Measurements from ENCODE around the gene HSD17B2. TPM values are rescaled to one million over a fixed set of nuclear protein-coding genes. Genes with fewer than 3 reads are reported as not detected.

Gene HSD17B2
- total RNA-seq, 1 experiment from 2014 or later = 0.55 TPM

DNA sequence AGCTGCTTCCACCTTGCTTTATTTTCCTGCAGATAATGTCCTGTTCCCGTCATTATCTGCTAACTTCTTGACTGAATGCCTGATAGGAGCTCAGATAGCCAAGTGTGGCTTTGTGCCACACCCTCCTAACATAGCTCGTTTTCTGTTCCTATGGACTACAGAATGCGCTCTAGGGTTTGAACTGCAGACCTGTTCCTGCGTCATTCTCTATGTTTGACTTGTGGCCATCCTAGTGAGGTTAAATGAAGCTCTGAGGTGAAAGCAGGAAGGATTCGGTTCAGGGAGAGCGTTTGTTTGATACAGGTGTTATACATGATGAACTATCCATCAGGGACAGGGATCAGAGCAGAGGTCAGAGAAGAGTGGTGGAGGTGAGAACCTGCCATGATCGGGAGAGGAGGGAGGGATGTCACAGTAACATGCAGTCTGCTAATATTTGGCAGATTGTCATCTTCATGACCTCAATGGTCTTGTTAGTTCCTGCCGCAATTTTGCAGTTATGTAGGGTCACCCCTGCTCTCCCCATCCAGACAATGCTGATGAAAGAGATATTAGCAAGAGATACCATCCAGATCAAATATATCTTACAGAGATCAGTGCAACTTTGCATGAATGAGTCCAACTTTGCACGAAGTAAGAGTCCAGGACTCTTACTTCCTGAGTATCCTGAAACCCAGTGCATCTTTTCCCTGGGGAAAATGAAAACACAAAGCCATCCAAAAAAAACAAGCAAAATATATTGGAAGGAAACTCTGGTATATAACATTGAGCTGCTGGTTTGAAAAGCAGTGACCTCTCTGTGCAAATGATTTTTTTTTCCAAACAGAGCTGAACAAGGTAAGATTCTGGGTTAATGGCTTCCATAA lies 102.1 kb downstream of the HSD17B2 start:
- peaks cover 31% of the 10 kb centered on the region for H3K36me3 Mint-ChIP-seq
- CTCF ChIA-PET = no interaction called here
- H3K27me3 Mint-ChIP-seq (ENCODE audit: low read depth) = no peaks in the 10 kb centered on the region
- no peak overlapping the region for H3K27ac Mint-ChIP-seq
- peaks cover 9% of the 10 kb centered on the region for H3K9me3 Mint-ChIP-seq
- peaks cover 21% of the 10 kb centered on the region for H3K4me1 Mint-ChIP-seq
- TF ChIP-seq, protein P1, sequence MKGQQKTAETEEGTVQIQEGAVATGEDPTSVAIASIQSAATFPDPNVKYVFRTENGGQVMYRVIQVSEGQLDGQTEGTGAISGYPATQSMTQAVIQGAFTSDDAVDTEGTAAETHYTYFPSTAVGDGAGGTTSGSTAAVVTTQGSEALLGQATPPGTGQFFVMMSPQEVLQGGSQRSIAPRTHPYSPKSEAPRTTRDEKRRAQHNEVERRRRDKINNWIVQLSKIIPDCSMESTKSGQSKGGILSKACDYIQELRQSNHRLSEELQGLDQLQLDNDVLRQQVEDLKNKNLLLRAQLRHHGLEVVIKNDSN (CRISPR knock-in tag; IDR thresholded peaks at IDR 0.05) = no peak
- TF ChIP-seq, protein P2, sequence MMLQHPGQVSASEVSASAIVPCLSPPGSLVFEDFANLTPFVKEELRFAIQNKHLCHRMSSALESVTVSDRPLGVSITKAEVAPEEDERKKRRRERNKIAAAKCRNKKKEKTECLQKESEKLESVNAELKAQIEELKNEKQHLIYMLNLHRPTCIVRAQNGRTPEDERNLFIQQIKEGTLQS (CRISPR knock-in tag; conservative IDR thresholded peaks at IDR 0.05) = no peak
- TF ChIP-seq TP53 (CRISPR knock-in tag; IDR thresholded peaks at IDR 0.05) (no peak), SOX15 (CRISPR knock-in tag; IDR thresholded peaks at IDR 0.05) (no peak), RELA (CRISPR knock-in tag; IDR thresholded peaks at IDR 0.05; ENCODE audit: borderline replicate concordance) (no peak), NR1H2 (CRISPR knock-in tag; IDR thresholded peaks at IDR 0.05) (no peak), ATF1 (CRISPR knock-in tag; IDR thresholded peaks at IDR 0.05) (no peak), ZNF138 (CRISPR knock-in tag; conservative IDR thresholded peaks at IDR 0.05) (no peak), EMX1 (CRISPR knock-in tag; IDR thresholded peaks at IDR 0.05) (no peak), CREM (CRISPR knock-in tag; IDR thresholded peaks at IDR 0.05) (no peak), RORB (CRISPR knock-in tag; IDR thresholded peaks at IDR 0.05) (no peak), MXD4 (CRISPR knock-in tag; IDR thresholded peaks at IDR 0.05; ENCODE audit: borderline replicate concordance) (no peak)
- TF ChIP-seq, protein P3, sequence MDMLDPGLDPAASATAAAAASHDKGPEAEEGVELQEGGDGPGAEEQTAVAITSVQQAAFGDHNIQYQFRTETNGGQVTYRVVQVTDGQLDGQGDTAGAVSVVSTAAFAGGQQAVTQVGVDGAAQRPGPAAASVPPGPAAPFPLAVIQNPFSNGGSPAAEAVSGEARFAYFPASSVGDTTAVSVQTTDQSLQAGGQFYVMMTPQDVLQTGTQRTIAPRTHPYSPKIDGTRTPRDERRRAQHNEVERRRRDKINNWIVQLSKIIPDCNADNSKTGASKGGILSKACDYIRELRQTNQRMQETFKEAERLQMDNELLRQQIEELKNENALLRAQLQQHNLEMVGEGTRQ (CRISPR knock-in tag; IDR thresholded peaks at IDR 0.05) = no peak
- TF ChIP-seq, protein P4, sequence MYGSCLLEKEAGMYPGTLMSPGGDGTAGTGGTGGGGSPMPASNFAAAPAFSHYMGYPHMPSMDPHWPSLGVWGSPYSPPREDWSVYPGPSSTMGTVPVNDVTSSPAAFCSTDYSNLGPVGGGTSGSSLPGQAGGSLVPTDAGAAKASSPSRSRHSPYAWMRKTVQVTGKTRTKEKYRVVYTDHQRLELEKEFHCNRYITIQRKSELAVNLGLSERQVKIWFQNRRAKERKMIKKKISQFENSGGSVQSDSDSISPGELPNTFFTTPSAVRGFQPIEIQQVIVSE (CRISPR knock-in tag; IDR thresholded peaks at IDR 0.05; ENCODE audit: borderline replicate concordance) = no peak
- TF ChIP-seq, protein P5, sequence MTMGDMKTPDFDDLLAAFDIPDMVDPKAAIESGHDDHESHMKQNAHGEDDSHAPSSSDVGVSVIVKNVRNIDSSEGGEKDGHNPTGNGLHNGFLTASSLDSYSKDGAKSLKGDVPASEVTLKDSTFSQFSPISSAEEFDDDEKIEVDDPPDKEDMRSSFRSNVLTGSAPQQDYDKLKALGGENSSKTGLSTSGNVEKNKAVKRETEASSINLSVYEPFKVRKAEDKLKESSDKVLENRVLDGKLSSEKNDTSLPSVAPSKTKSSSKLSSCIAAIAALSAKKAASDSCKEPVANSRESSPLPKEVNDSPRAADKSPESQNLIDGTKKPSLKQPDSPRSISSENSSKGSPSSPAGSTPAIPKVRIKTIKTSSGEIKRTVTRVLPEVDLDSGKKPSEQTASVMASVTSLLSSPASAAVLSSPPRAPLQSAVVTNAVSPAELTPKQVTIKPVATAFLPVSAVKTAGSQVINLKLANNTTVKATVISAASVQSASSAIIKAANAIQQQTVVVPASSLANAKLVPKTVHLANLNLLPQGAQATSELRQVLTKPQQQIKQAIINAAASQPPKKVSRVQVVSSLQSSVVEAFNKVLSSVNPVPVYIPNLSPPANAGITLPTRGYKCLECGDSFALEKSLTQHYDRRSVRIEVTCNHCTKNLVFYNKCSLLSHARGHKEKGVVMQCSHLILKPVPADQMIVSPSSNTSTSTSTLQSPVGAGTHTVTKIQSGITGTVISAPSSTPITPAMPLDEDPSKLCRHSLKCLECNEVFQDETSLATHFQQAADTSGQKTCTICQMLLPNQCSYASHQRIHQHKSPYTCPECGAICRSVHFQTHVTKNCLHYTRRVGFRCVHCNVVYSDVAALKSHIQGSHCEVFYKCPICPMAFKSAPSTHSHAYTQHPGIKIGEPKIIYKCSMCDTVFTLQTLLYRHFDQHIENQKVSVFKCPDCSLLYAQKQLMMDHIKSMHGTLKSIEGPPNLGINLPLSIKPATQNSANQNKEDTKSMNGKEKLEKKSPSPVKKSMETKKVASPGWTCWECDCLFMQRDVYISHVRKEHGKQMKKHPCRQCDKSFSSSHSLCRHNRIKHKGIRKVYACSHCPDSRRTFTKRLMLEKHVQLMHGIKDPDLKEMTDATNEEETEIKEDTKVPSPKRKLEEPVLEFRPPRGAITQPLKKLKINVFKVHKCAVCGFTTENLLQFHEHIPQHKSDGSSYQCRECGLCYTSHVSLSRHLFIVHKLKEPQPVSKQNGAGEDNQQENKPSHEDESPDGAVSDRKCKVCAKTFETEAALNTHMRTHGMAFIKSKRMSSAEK (CRISPR knock-in tag; IDR thresholded peaks at IDR 0.05; ENCODE audit: borderline replicate concordance) = no peak
- TF ChIP-seq, protein P6, sequence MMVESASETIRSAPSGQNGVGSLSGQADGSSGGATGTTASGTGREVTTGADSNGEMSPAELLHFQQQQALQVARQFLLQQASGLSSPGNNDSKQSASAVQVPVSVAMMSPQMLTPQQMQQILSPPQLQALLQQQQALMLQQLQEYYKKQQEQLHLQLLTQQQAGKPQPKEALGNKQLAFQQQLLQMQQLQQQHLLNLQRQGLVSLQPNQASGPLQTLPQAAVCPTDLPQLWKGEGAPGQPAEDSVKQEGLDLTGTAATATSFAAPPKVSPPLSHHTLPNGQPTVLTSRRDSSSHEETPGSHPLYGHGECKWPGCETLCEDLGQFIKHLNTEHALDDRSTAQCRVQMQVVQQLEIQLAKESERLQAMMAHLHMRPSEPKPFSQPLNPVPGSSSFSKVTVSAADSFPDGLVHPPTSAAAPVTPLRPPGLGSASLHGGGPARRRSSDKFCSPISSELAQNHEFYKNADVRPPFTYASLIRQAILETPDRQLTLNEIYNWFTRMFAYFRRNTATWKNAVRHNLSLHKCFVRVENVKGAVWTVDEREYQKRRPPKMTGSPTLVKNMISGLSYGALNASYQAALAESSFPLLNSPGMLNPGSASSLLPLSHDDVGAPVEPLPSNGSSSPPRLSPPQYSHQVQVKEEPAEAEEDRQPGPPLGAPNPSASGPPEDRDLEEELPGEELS (CRISPR knock-in tag; IDR thresholded peaks at IDR 0.05) = no peak
- TF ChIP-seq, protein P7, sequence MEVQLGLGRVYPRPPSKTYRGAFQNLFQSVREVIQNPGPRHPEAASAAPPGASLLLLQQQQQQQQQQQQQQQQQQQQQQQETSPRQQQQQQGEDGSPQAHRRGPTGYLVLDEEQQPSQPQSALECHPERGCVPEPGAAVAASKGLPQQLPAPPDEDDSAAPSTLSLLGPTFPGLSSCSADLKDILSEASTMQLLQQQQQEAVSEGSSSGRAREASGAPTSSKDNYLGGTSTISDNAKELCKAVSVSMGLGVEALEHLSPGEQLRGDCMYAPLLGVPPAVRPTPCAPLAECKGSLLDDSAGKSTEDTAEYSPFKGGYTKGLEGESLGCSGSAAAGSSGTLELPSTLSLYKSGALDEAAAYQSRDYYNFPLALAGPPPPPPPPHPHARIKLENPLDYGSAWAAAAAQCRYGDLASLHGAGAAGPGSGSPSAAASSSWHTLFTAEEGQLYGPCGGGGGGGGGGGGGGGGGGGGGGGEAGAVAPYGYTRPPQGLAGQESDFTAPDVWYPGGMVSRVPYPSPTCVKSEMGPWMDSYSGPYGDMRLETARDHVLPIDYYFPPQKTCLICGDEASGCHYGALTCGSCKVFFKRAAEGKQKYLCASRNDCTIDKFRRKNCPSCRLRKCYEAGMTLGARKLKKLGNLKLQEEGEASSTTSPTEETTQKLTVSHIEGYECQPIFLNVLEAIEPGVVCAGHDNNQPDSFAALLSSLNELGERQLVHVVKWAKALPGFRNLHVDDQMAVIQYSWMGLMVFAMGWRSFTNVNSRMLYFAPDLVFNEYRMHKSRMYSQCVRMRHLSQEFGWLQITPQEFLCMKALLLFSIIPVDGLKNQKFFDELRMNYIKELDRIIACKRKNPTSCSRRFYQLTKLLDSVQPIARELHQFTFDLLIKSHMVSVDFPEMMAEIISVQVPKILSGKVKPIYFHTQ (CRISPR knock-in tag; IDR thresholded peaks at IDR 0.05) = no peak
- TF ChIP-seq, protein P8, sequence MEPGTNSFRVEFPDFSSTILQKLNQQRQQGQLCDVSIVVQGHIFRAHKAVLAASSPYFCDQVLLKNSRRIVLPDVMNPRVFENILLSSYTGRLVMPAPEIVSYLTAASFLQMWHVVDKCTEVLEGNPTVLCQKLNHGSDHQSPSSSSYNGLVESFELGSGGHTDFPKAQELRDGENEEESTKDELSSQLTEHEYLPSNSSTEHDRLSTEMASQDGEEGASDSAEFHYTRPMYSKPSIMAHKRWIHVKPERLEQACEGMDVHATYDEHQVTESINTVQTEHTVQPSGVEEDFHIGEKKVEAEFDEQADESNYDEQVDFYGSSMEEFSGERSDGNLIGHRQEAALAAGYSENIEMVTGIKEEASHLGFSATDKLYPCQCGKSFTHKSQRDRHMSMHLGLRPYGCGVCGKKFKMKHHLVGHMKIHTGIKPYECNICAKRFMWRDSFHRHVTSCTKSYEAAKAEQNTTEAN (CRISPR knock-in tag; IDR thresholded peaks at IDR 0.05) = no peak
- TF ChIP-seq, protein P9, sequence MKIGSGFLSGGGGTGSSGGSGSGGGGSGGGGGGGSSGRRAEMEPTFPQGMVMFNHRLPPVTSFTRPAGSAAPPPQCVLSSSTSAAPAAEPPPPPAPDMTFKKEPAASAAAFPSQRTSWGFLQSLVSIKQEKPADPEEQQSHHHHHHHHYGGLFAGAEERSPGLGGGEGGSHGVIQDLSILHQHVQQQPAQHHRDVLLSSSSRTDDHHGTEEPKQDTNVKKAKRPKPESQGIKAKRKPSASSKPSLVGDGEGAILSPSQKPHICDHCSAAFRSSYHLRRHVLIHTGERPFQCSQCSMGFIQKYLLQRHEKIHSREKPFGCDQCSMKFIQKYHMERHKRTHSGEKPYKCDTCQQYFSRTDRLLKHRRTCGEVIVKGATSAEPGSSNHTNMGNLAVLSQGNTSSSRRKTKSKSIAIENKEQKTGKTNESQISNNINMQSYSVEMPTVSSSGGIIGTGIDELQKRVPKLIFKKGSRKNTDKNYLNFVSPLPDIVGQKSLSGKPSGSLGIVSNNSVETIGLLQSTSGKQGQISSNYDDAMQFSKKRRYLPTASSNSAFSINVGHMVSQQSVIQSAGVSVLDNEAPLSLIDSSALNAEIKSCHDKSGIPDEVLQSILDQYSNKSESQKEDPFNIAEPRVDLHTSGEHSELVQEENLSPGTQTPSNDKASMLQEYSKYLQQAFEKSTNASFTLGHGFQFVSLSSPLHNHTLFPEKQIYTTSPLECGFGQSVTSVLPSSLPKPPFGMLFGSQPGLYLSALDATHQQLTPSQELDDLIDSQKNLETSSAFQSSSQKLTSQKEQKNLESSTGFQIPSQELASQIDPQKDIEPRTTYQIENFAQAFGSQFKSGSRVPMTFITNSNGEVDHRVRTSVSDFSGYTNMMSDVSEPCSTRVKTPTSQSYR (CRISPR knock-in tag; IDR thresholded peaks at IDR 0.05) = no peak
- POLR2A ChIA-PET = interaction anchor here (1.0 kb wide), 1 partner anchor 55 kb away, joined by 3 read pairs; no protein-coding TSS in a partner anchor
- H3K4me3 Mint-ChIP-seq = no peak overlapping the region
- ATAC-seq (no peak), DNase-seq (ENCODE audit: low spot score) (no peak)

Data from WTC11 (cell line).